ENCODE results near the gene NPAS2.

- TF ChIP-seq CTCF (conservative IDR thresholded peaks at IDR 0.05; ENCODE audit: low read length) (no peak), EZH2phosphoT487 (IDR thresholded peaks at IDR 0.05; ENCODE audit: borderline replicate concordance) (no peak)
Observed at GRCh38 chr2:100793220-100793619, 26.7 kb upstream of the NPAS2 start.

Data from Loucy (cell line).